Sigmoid colon (tissue), 7 donors: ENCODE results near the gene ZNF576. TPM values are rescaled to one million over a fixed set of nuclear protein-coding genes. Genes with fewer than 3 reads are reported as not detected.
A peak's percentile ranks its signal among the peaks of the same experiment; 100 is the strongest.

ENCODE experiments used
- DNase-seq: peaks from one replicate; pipeline ENCODE4 v3.0.0-alpha.2; 2019
- H3K27ac ChIP-seq, 4 donors: fragments of 200-600 bp; sonication (generic); one replicate each; pipeline ENCODE4 v1.5.1; 2016 to 2019; ENCODE audit warnings: mild to moderate bottlenecking in 1 of 4
- H3K27me3 ChIP-seq, 3 donors: fragments of 200-600 bp; sonication (generic); one replicate each; pipeline ENCODE4 v1.5.1; 2019; ENCODE audit warnings: mild to moderate bottlenecking in 1 of 3
- H3K36me3 ChIP-seq, 4 donors: fragments of 200-600 bp; sonication (generic); one replicate each; pipeline ENCODE4 v1.5.1; 2016 to 2019
- H3K4me1 ChIP-seq, 4 donors: fragments of 200-600 bp; sonication (generic); one replicate each; pipeline ENCODE4 v1.5.1; 2017 to 2019
- H3K4me3 ChIP-seq, 4 donors: fragments of 200-600 bp; sonication (generic); one replicate each; pipeline ENCODE4 v1.5.1; 2017 to 2019; ENCODE audit warnings: mild to moderate bottlenecking in 2 of 4, moderate library complexity in 1 of 4
- H3K9me3 ChIP-seq, 4 donors: fragments of 200-600 bp in 3 of 4; sonication (generic) in 3 of 4; one replicate each; pipeline versions ENCODE4 v1.5.1 to v1.6.1; 2013 to 2019
- EP300 ChIP-seq, 4 donors: sonication (generic); formaldehyde crosslinking; IDR thresholded peaks; one replicate each; pipeline ENCODE4 v1.6.1; 2017; ENCODE audit warnings: antibody characterized with exemption in 4 of 4
- POLR2A ChIP-seq, 2 donors: fragments of 450-650 bp; IDR thresholded peaks; one replicate each; pipeline ENCODE4 v1.6.1; 2016; ENCODE audit warnings: antibody characterized with exemption in 2 of 2, mild to moderate bottlenecking in 2 of 2, moderate library complexity in 2 of 2
- POLR2AphosphoS5 ChIP-seq, 4 donors: sonication (generic); formaldehyde crosslinking; IDR thresholded peaks; one replicate each; pipeline ENCODE4 v1.6.1; 2017; ENCODE audit warnings: antibody characterized with exemption in 4 of 4
- WGBS, 2 donors: extraction: QIAGEN DNeasy Blood & Tissue Kit; methylation state at CpG; one replicate each; pipeline ENCODE4 v1.1.7; 2013; 5-methylcytosine and 5-hydroxymethylcytosine counted together
- intact Hi-C: fragments of 100-400 bp; cut with DNase I; formaldehyde crosslinking; loops from one replicate; pipeline ENCODE4 v1.15.1; 2023
- polyA plus RNA-seq, 3 donors: library from polyadenylated mRNA; stranded (reverse); fragments of 200-250 nt; gene quantifications; one replicate each; pipeline ENCODE4 v1.2.3, GENCODE V29; 2013
- total RNA-seq, 4 donors: library from RNA; depleted of rRNA; stranded (reverse); fragments of >200 nt; gene quantifications; one replicate each; pipeline ENCODE4 v1.1.0, GENCODE V29; 2016
- TF ChIP-seq, protein P1 (sequence below), 4 experiments: fragments of 450-650 bp in 3 of 4; fragments of 200-600 bp in 1 of 4; IDR thresholded peaks; one replicate each; pipeline ENCODE4 v1.5.1; 2016 to 2019; ENCODE audit warnings: antibody characterized with exemption in 4 of 4, mild to moderate bottlenecking in 3 of 4, moderate library complexity in 2 of 4
- donor health status: healthy with polysubstance abuse.
- donor health status: Bipolar disorder and iron deficiency.
- donor health status: healthy.

The ZNF576 gene
- total and polyA plus RNA-seq, 7 donors: 12.1 to 23.3 (median 16.1) TPM

DNA sequence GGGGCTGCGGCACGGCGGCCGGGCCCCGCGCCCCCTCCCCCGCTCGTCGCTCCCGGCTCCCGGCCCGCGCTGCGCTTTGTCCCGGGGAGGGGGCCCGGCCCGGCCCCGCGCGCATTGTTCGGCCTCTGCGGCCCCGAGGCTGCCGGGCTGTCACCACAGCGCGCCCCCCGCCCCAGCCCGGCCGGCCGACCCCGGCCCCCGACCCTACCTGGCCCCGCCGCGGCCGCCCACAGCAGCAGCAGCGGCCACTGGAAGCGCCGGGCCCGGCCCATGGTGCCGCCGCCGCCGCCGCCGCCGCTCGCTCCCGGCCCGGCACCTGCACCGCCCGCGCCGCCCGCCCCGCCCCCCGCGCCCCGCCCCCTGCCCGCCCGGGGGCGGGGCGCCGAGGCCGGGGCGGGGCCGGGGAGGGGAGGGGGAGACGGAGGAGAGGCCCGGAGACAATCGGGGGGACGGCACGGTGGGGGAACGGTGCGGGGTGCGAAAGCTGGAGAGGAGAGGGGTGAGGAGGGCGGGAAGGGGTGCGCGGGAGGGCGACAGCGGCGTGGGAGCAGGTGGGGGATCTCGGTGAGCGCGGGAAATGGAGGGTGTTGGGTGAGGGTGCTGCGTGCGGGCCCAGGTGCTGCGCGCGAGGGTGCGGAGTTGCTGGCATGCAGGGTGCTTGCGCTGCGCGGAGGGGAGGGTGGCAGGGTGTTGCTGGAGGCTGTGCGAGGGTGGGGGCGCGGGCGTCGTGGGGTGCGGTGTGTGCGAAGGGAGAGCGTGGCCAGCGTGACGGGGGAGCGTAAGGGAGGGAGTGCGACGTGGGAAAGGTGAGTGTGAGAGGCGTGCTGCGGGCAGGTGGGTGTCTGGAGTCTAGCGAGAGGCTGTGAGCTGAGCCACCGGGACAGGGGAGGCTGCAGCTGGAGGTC, 43.4 kb downstream of the ZNF576 start, which contains the start of gene CADM4:
Gene CADM4, minus strand, starts transcription at position 332 of the 905 bp plus-strand sequence. Its CDS starts 60 bp downstream, at position 272.
- TF ChIP-seq POLR2AphosphoS5 (IDR thresholded peaks at IDR 0.05) (no peak), EP300 (IDR thresholded peaks at IDR 0.05) (no peak), POLR2A (IDR thresholded peaks at IDR 0.05) (no peak)
- TF ChIP-seq, protein P1, sequence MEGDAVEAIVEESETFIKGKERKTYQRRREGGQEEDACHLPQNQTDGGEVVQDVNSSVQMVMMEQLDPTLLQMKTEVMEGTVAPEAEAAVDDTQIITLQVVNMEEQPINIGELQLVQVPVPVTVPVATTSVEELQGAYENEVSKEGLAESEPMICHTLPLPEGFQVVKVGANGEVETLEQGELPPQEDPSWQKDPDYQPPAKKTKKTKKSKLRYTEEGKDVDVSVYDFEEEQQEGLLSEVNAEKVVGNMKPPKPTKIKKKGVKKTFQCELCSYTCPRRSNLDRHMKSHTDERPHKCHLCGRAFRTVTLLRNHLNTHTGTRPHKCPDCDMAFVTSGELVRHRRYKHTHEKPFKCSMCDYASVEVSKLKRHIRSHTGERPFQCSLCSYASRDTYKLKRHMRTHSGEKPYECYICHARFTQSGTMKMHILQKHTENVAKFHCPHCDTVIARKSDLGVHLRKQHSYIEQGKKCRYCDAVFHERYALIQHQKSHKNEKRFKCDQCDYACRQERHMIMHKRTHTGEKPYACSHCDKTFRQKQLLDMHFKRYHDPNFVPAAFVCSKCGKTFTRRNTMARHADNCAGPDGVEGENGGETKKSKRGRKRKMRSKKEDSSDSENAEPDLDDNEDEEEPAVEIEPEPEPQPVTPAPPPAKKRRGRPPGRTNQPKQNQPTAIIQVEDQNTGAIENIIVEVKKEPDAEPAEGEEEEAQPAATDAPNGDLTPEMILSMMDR (IDR thresholded peaks at IDR 0.05): no peak
- DNase-seq: peak; percentile 69
- H3K36me3 ChIP-seq: no peaks in the 10 kb centered on the region
- H3K27me3 ChIP-seq: no peaks in the 10 kb centered on the region
- 1 to 2% methylated on average over 110 of the region's 110 CpGs for WGBS, 2 donors
- intact Hi-C loops: loop anchor here (2.0 to 5.0 kb wide), 2 partner anchors 27 to 42 kb away; partner anchors contain the start of genes IRGQ and ZNF576
- peak within 1 kb of the TSS; percentile 56 to 69 (median 62) for H3K4me3 ChIP-seq
- H3K27ac ChIP-seq: peak within 1 kb of the TSS; percentile 54 to 73 (median 63)
- no peaks in the 10 kb centered on the region for H3K9me3 ChIP-seq
- peaks cover 0 to 19% (median 14%) of the 10 kb centered on the region in 4 donors for H3K4me1 ChIP-seq

DNA sequence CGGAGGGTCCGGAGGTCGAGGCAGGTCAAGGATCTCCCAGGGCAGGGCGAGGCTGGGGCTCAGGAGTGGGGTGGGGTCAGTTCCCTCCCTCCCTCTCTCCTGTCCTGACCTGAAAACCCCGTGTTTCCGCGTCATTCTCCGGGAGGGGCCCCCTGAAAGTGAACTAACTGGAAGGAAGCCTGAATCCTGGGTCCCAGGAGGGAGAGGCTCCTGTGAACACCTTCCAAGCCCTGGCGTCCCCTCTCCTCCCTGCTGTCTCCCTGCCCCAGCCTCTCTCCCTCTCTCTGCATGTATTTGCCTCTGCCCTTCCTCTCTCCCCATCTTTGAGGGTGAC, 44.0 kb downstream of the ZNF576 start:
- Histone ChIP-seq H3K36me3 (no peaks in the 10 kb centered on the region), H3K27ac (peak overlapping the region; percentile 46 to 68 (median 52)), H3K27me3 (no peaks in the 10 kb centered on the region), H3K4me1 (peaks cover 0 to 19% (median 14%) of the 10 kb centered on the region in 4 donors), H3K9me3 (no peaks in the 10 kb centered on the region), H3K4me3 (peak overlapping the region; percentile 56 to 69 (median 62))
- intact Hi-C loops: loop anchor here (2.0 to 5.0 kb wide), 2 partner anchors 26 to 43 kb away; partner anchors contain the start of genes IRGQ and ZNF576
- DNase-seq: no peak
- TF ChIP-seq EP300 (IDR thresholded peaks at IDR 0.05) (no peak), POLR2AphosphoS5 (IDR thresholded peaks at IDR 0.05) (no peak), POLR2A (IDR thresholded peaks at IDR 0.05) (no peak)
- TF ChIP-seq, protein P1 (IDR thresholded peaks at IDR 0.05): no peak
- 6 to 17% methylated on average over 9 of the region's 9 CpGs for WGBS, 2 donors

DNA sequence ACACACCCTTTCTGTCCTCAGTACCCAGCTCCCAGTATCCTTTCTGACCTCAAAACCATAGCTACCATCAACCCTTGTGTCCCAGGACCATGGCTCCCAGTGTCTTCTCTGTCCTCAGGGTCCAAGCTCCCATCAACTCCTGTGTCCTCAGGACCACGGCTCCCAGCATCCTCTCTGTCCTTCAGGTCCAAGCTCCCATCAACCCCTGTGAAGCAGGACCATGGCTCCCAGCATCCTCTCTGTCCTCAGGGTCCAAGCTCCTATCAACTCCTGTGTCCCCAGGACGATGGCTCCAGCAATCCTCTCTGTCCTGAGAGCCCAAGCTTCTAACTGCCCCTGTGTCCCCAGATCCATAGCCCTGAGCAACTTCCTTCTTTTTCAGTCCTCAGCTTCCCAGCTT, 44.9 kb downstream of the ZNF576 start:
- DNase-seq: no peak
- H3K9me3 ChIP-seq: no peaks in the 10 kb centered on the region
- H3K27ac ChIP-seq: no peak overlapping the region
- no peak for TF ChIP-seq POLR2A (IDR thresholded peaks at IDR 0.05)
- no peak for TF ChIP-seq POLR2AphosphoS5 (IDR thresholded peaks at IDR 0.05)
- no peak for TF ChIP-seq EP300 (IDR thresholded peaks at IDR 0.05)
- TF ChIP-seq, protein P1 (IDR thresholded peaks at IDR 0.05): no peak
- H3K36me3 ChIP-seq: no peaks in the 10 kb centered on the region
- no peaks in the 10 kb centered on the region for H3K27me3 ChIP-seq
- H3K4me3 ChIP-seq: no peak overlapping the region
- intact Hi-C loops: loop anchor here (2.0 to 5.0 kb wide), 2 partner anchors 25 to 44 kb away; partner anchors contain the start of genes IRGQ and ZNF576
- peaks cover 0 to 19% (median 13%) of the 10 kb centered on the region in 4 donors for H3K4me1 ChIP-seq
- 70 to 84% methylated on average over 2 of the region's 2 CpGs for WGBS, 2 donors

DNA sequence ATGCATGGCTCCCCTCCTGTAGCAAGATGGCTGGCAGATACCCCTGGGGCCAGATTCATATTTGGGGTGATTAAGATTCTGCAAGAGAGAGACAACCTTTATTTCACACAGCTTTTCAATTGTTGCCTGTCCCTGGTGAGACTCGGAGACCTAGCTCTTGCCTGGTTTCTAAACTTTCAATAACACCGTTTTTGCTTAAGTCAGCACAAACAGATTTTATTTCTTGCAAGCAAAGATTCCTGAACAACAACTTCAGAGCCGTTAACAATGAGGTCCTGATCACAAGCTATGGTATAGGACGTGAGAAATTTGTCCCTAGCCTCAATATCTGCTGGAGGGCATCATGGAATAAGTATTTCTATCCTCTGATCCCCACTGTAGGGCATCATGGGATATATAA, 46.1 kb downstream of the ZNF576 start:
- intact Hi-C loops: loop anchor here (5.0 kb wide), 1 partner anchor 45 kb away; the partner anchor contains the start of genes IRGQ and ZNF576
- TF ChIP-seq POLR2A (IDR thresholded peaks at IDR 0.05) (no peak), EP300 (IDR thresholded peaks at IDR 0.05) (no peak), POLR2AphosphoS5 (IDR thresholded peaks at IDR 0.05) (no peak)
- TF ChIP-seq, protein P1 (IDR thresholded peaks at IDR 0.05): no peak
- H3K4me3 ChIP-seq: no peak overlapping the region
- no peaks in the 10 kb centered on the region for H3K9me3 ChIP-seq
- peaks cover 0 to 19% (median 13%) of the 10 kb centered on the region in 4 donors for H3K4me1 ChIP-seq
- DNase-seq: no peak
- no peak overlapping the region for H3K27ac ChIP-seq
- H3K36me3 ChIP-seq: no peaks in the 10 kb centered on the region
- no peaks in the 10 kb centered on the region for H3K27me3 ChIP-seq
- 83 to 88% methylated on average over 4 of the region's 4 CpGs for WGBS, 2 donors
